ENCODE measurements around the gene TMEM119.
"Not testable (repeated sequence)": the region's sequence is repeated elsewhere in the genome, so short reads cannot be mapped to it uniquely, and the experiment has no call there.

Gene TMEM119

DNA sequence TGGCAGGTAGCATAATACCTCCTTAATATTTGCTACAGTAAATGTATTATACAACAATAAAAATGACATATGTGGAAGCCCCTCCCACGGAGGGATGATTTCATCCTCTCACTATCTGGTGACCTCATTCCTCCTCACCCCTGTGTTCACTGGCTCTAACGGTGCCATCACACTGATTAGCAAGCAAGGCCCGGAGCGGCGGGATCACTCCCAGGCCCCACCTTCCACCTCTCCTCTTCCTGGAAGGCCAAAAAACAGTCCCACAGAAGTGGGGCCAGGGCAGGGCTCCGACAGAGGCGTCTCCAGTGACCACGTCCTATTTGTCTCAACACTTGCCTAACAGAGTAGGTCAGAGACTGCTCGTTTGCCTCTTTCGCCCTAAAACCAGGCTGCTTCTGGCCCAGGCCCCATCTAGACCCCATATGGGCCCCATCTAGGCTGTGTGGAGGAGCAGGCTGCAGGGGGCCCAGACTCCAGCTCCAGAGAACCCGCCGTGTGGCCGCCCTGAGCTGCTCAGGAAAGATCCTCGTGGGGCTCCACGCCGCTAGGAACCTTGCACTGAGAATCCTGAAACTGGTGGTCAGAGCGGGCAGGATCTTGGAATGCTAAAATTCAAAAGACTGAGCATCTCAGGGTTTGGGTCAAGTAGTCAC is 32.1 kb upstream of the TMEM119 start:
- Mint-ChIP-seq H3K36me3 (ENCODE audit: insufficient read depth) (peaks cover 88% of the 10 kb centered on the region), H3K27ac (peak overlapping the region; percentile 94 to 99), H3K9me3 (no peaks in the 10 kb centered on the region), H3K4me1 (ENCODE audit: low read depth in 2 of 2) (peaks cover 67 to 71% of the 10 kb centered on the region in 2 donors), H3K4me3 (peak overlapping the region; percentile 81 to 94), H3K27me3 (no peaks in the 10 kb centered on the region)
- peak; percentile 61 to 64 (median 63) for DNase-seq
- ATAC-seq (replicated peaks), result peak; percentile 41

DNA sequence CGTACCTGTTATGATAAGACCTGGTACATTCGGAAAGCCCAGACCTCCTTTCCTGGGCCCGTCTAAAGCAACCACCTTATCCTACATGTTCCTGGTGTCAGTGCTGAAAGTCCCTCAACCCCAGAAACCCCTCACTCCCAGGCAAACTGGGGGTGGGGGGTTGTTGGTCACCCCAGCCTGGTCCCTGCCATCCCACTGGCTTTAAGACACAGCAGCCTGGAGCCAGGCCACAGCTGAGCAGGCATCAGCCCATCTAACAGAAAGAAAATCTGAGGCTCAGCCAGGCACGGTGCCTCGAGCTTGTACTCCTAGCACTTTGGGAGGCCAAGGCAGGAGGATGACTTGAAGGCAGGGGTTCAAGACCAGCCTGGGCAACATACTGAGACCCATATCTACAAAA is 31.3 kb upstream of the TMEM119 start:
- peak in 2 of 3 experiments; percentile 8 to 13 for DNase-seq
- ATAC-seq (replicated peaks), result no peak
- Mint-ChIP-seq H3K27me3 (no peaks in the 10 kb centered on the region), H3K27ac (peak overlapping the region; percentile 94 to 99), H3K4me3 (peak overlapping the region; percentile 81 to 94), H3K36me3 (ENCODE audit: insufficient read depth) (peaks cover 87% of the 10 kb centered on the region), H3K4me1 (ENCODE audit: low read depth in 2 of 2) (peaks cover 66 to 67% of the 10 kb centered on the region in 2 donors), H3K9me3 (no peaks in the 10 kb centered on the region)

DNA sequence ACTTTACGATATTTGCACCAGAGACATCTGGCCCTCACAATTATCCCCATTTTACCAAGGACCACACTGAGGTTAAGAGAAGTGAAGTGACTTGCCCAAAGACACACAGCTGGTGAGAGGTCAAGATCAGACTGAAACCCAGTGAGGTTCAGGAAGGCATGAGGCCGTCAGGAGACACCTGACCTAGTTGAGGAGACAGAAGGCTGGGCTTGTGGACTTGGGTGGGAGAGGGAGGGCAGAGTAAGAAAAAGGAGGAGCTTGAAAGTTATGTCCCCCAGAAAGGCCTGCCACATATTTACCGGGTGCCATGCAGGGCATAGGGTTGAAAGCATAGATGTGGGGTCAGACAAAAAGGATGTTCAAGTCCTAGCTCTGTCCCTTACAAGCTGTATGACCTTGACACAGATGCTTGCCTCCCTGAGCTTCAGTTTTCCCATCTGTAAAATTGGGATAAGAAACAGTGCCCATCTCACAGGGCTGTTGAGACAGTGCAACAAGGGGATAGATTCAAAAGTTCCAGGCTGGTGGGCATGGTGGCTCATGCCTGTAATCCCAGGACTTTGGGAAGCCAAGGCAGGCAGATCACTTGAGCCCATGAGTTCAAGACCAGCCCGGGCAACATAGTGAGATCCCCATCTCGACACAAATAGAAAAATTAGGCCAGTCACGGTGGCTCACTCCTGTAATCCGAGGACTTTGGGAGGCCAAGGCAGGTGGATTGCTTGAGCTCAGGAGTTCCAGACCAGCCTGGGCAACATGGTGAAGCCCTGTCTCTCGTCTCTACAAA is 29.4 kb upstream of the TMEM119 start:
- Mint-ChIP-seq H3K27me3 (no peaks in the 10 kb centered on the region), H3K9me3 (no peaks in the 10 kb centered on the region), H3K4me1 (ENCODE audit: low read depth in 2 of 2) (peaks cover 64 to 73% of the 10 kb centered on the region in 2 donors), H3K27ac (peak overlapping the region; percentile 94 to 99), H3K36me3 (ENCODE audit: insufficient read depth) (peaks cover 86% of the 10 kb centered on the region), H3K4me3 (peak overlapping the region; percentile 48 to 94)
- ATAC-seq (replicated peaks) (no peak), DNase-seq (no peak)

GRCh38 chr12:108625228-108625627 is 27.3 kb upstream of the TMEM119 start:
- no peaks in the 10 kb centered on the region for H3K9me3 Mint-ChIP-seq
- H3K4me1 Mint-ChIP-seq (ENCODE audit: low read depth in 2 of 2), result peaks cover 61 to 66% of the 10 kb centered on the region in 2 donors

DNA sequence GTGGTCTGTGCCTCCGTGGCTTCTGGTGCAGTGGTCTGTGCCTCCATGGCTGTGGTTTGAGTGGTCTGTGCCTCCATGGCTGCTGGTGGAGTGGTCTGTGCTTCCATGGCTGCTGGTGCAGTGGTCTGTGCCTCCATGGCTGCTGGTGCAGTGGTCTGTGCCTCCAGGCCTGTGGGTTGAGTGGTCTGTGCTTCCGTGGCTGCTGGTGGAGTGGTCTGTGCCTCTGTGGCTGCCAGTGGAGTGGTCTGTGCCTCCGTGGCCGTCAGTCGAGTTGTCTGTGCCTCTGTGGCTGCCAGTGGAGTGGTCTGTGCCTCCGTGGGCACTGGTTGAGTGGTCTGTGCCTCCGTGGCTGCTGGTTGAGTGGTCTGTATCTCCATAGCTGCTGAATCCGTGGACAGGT is 25.7 kb upstream of the TMEM119 start:
- ATAC-seq (replicated peaks) (no peak), DNase-seq (no peak)
- Mint-ChIP-seq H3K27ac (peak overlapping the region; percentile 96 to 98), H3K27me3 (no peaks in the 10 kb centered on the region), H3K36me3 (ENCODE audit: insufficient read depth) (peaks cover 84% of the 10 kb centered on the region), H3K4me1 (ENCODE audit: low read depth in 2 of 2) (peaks cover 57 to 64% of the 10 kb centered on the region in 2 donors), H3K4me3 (peak overlapping the region in 1 of 2 donors; percentile 23), H3K9me3 (no peaks in the 10 kb centered on the region)

More at GRCh38 chr12:108625228-108625627, 27.3 kb upstream of the TMEM119 start:
- Mint-ChIP-seq H3K27ac (peak overlapping the region; percentile 14 to 98), H3K36me3 (ENCODE audit: insufficient read depth) (peaks cover 87% of the 10 kb centered on the region), H3K4me3 (no peak overlapping the region), H3K27me3 (no peaks in the 10 kb centered on the region)
- DNase-seq (no peak), ATAC-seq (replicated peaks) (no peak)

- Mint-ChIP-seq H3K4me1 (ENCODE audit: low read depth in 2 of 2) (peaks cover 57 to 64% of the 10 kb centered on the region in 2 donors), H3K9me3 (no peaks in the 10 kb centered on the region), H3K27ac (peak overlapping the region; percentile 96 to 98), H3K4me3 (peak overlapping the region in 1 of 2 donors; percentile 74), H3K36me3 (ENCODE audit: insufficient read depth) (peaks cover 82% of the 10 kb centered on the region), H3K27me3 (no peaks in the 10 kb centered on the region)
- ATAC-seq (replicated peaks), result no peak
- DNase-seq, result no peak
Observed at GRCh38 chr12:108622921-108623514, 25.1 kb upstream of the TMEM119 start.

DNA sequence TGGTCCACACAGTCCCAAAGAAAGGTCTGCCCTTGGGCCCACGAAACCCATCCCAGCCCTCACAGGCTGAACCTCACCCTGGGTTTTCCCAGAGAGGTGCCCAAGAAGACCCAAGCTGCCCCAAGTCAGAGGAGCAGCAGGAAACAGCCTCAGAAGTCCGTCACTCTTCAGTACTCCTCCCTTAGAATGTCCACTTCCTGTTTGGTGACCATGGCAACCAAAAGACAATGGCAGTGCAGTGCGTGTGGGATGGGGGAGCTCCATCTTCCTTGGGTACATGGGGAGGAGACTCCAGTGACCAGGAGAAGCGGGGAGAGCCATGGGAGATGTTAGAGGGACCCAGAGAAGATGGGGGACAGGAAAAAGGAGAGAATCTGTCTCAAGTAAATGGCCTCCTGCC is 24.5 kb upstream of the TMEM119 start:
- Mint-ChIP-seq H3K9me3 (no peaks in the 10 kb centered on the region), H3K36me3 (ENCODE audit: insufficient read depth) (peaks cover 83% of the 10 kb centered on the region), H3K27ac (peak overlapping the region; percentile 96 to 98), H3K4me3 (peak overlapping the region; percentile 62 to 74), H3K27me3 (no peaks in the 10 kb centered on the region), H3K4me1 (ENCODE audit: low read depth in 2 of 2) (peaks cover 58 to 67% of the 10 kb centered on the region in 2 donors)
- DNase-seq (no peak), ATAC-seq (replicated peaks) (peak; percentile 28)

DNA sequence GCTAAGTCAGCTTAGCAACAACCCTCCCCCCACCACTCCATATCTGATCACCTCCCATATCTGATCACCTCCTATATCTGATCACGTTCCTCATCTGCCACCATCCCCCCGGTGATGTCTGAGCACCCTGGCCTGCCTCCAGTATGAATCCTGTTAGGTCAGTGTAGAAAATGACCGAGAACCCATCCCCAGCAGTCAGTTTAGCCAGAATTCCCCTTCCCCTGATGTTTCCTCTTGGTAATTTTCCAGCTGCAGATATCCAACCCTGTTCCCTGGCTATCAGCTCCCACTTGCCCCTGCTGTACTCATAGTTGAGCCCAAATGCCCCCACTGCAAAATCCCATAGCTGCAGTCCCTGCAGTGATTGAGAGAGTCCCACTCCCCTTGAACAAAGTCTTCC is 23.3 kb upstream of the TMEM119 start:
- Mint-ChIP-seq H3K4me3 (peak overlapping the region in 1 of 2 donors; percentile 0), H3K4me1 (ENCODE audit: low read depth in 2 of 2) (peaks cover 66 to 77% of the 10 kb centered on the region in 2 donors), H3K36me3 (ENCODE audit: insufficient read depth) (peaks cover 84% of the 10 kb centered on the region)

DNA sequence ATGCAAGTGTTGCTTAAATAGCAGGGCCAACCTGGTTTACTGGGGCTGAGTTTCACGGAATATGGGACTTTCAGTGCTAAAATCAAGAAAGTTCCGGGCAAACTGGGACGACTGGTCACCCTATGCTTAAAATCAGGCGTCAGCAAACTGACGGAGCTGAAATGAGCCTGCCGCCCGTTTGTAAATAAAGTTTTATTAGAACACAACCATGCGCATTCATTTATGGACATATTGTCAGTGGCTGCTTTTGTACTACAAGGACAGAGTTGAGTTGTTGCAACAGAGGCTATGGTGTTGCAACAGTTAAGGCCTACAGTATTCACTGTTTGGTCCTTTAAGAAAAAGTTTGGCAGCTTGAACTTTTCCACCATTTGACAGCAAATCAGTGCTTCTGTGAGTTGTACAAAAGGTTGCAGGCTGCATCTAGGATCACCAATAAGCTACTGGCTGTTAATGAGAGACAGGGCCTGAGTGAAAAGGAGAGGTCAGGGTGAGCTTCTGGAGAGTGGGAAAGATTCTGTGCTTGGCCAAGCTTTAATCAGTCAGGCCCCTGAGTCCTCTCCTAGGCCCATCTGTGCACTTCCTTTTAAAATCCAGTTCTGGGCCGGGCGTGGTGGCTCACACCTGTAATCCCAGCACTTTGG is 22.5 kb upstream of the TMEM119 start:
- DNase-seq (no peak), ATAC-seq (replicated peaks) (no peak)
- Mint-ChIP-seq H3K4me1 (ENCODE audit: low read depth in 2 of 2) (peaks cover 60 to 71% of the 10 kb centered on the region in 2 donors), H3K9me3 (peaks cover 0 to 7% of the 10 kb centered on the region in 2 donors), H3K4me3 (no peak overlapping the region), H3K27me3 (no peaks in the 10 kb centered on the region), H3K36me3 (ENCODE audit: insufficient read depth) (peaks cover 76% of the 10 kb centered on the region), H3K27ac (peak overlapping the region; percentile 70 to 98)

More for the DNA sequence above, 23.3 kb upstream of the TMEM119 start:
- H3K27me3 Mint-ChIP-seq, result no peaks in the 10 kb centered on the region
- ATAC-seq (replicated peaks), result no peak
- DNase-seq, result no peak
- H3K27ac Mint-ChIP-seq, result peak overlapping the region; percentile 96 to 98
- peaks cover 0 to 5% of the 10 kb centered on the region in 2 donors for H3K9me3 Mint-ChIP-seq

GRCh38 chr12:108619369-108620160 is 21.7 kb upstream of the TMEM119 start:
- ATAC-seq (replicated peaks) (no peak), DNase-seq (no peak)
- peaks cover 0 to 7% of the 10 kb centered on the region in 2 donors for H3K9me3 Mint-ChIP-seq
- peak overlapping the region in 1 of 2 donors; percentile 9 for H3K4me3 Mint-ChIP-seq
- H3K27me3 Mint-ChIP-seq, result no peaks in the 10 kb centered on the region
- peaks cover 69% of the 10 kb centered on the region for H3K36me3 Mint-ChIP-seq (ENCODE audit: insufficient read depth)
- peaks cover 55 to 68% of the 10 kb centered on the region in 2 donors for H3K4me1 Mint-ChIP-seq (ENCODE audit: low read depth in 2 of 2)
- H3K27ac Mint-ChIP-seq, result peak overlapping the region; percentile 70 to 98

DNA sequence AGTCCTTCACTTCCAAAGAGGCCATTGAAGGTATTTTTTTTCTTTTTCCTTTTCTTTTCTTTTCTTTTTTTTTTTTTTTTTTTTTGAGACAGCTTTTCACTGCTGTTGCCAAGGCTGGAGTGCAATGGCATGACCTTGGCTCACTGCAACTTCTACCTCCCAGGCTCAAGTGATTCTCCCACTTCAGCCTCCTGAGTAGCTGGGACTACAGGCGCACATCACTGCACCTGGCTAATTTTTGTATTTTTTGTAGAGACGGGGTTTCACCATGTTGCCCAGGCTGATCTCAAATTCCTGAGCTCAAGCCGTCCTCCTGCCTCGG is 21.0 kb upstream of the TMEM119 start:
- H3K27me3 Mint-ChIP-seq; ATAC-seq (replicated peaks); DNase-seq; H3K9me3 Mint-ChIP-seq: not testable (repeated sequence)
- Mint-ChIP-seq H3K4me1 (ENCODE audit: low read depth in 2 of 2) (peaks cover 55 to 66% of the 10 kb centered on the region in 2 donors), H3K4me3 (peak overlapping the region; percentile 9 to 25), H3K27ac (peak overlapping the region; percentile 98 to 99), H3K36me3 (ENCODE audit: insufficient read depth) (peaks cover 67% of the 10 kb centered on the region)

DNA sequence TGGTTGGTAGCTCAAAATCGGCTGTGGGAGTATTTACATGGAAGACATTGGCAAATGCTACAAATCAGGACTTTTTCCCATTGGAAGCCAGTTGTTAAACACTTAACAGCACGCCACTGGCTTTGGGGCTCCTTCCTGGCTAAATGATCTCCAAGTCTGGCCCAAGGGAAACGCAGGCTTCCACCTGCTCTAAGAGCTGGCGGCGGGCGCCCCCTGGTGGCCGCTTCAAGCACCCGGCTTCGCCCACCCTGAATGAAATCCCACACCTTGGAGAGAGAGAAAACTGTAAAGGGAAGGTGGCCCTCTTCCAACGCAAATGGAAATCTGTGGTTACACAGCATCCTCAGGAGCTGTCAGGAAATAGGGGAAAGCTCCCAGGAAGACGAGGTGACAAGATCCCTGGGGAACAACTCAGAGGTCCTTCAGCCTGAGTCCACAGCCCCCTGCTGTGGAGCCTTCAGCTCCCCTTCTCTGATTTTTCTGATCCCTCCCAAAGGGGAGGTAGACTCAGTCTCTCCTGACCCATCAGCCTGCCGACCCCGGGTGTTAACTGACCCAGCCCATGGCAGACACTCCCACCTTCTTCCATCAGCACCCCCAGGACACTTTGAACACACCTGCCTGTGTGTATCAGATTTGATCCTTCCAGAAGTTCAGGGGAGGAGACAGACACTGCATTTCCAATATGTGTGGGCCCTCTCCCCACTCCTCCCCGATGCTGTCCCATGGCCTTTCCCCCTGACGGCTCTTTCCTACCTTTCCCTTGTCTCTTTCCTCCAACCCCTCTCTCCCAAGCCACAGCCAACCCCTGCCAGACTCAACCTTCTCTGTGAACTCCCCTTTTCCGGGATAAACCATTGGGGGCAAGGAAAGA is 20.4 kb upstream of the TMEM119 start:
- no peaks in the 10 kb centered on the region for H3K27me3 Mint-ChIP-seq
- peaks cover 0 to 7% of the 10 kb centered on the region in 2 donors for H3K9me3 Mint-ChIP-seq
- H3K4me1 Mint-ChIP-seq (ENCODE audit: low read depth in 2 of 2), result peaks cover 50 to 62% of the 10 kb centered on the region in 2 donors
- peaks cover 67% of the 10 kb centered on the region for H3K36me3 Mint-ChIP-seq (ENCODE audit: insufficient read depth)
- peak; percentile 39 for ATAC-seq (replicated peaks)
- H3K27ac Mint-ChIP-seq, result peak overlapping the region; percentile 98 to 99
- peak; percentile 73 to 78 (median 75) for DNase-seq
- H3K4me3 Mint-ChIP-seq, result peak overlapping the region; percentile 9 to 25

Measured in effector memory CD8-positive, alpha-beta T cell (primary cell).